GM21619 (cell line): ENCODE measurements around the gene ZMIZ1.

ENCODE experiments used
- ATAC-seq: cut with Tn5 transposase; IDR thresholded peaks from one replicate; pipeline ENCODE4 v1.9.1; 2021; ENCODE audit not compliant: unreplicated experiment

Gene ZMIZ1

DNA sequence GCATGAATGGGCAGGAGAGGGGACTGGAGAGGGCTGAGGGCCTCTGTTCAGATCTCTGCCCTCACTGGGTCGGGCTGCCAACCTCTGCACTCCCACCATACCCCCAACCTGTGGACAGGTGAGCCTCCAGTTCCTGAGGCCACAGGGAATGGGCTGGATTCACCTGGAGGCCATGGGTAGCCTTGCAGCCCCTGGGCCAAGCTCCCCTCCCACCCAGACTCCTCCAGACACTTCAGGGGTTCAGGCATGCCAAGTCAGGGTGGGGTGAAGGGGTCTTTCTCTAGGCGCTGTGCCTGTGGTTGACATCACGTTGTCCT lies 80.5 kb downstream of the ZMIZ1 start:
- ATAC-seq: no peak

DNA sequence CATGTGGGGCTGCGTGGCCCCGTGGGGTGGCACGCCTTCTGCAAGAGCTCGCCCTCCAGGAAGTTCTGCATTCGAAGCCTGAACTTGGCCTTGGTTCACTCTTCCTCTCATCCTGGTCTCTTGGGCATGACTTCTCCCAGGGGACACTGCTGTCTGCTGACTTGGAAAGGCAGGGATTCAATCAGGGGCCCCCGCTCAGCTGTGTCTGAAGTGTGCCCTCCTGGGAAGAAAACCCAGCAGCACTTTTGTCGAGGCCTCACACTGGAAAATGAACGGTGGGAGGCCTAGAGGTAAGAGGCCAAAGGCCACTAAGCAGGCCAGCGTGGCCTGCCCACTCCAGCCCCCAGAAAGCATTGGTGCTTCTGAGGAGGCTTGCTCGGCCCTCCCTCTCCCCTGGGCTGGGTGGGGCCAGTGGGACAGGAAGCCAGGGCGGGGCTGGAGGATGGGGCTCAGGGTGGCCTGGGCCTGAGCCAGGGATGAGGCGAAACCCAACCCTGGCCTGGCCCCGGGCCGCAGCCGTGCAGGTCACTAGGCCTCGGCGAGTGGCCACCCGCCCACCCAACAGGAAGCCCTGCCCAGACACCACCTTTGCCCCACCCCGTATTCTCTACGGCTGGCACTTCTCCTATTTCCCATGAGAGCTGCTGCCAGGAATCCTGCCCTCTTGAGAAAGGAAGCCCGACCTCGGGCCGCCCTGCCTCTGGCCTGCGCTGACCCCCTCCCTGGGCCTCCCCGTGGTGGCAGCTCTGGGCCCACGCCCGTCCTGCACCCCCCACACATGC lies 81.1 kb downstream of the ZMIZ1 start:
- ATAC-seq: peak; percentile 77

- ATAC-seq: no peak
Observed at GRCh38 chr10:79150444-79150754, 81.6 kb downstream of the ZMIZ1 start.

- ATAC-seq: no peak
Observed at GRCh38 chr10:79152423-79152817, 83.7 kb downstream of the ZMIZ1 start.

DNA sequence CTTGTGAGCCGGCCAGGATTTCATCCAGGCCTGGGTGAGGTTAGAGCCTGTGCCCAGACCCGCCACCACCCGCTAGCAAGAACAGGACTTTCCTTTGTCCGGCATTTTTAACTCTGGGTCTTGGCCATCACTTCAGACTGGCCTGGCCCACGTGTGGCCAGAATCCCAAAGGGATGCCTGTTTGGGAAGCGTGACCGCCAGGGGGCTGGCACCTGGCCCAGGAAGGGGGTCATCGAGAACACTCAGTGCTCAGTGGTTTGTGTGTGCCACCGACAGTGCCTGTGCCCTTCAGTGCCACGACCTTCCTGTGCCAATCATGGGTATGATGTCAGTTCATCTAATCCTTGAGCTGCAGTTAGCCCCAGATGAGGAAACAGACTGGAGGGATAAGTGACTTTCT lies 85.0 kb downstream of the ZMIZ1 start:
- ATAC-seq: no peak

- ATAC-seq: no peak
Observed at GRCh38 chr10:79155301-79156081, 86.7 kb downstream of the ZMIZ1 start.

GRCh38 chr10:79156334-79157274 lies 87.8 kb downstream of the ZMIZ1 start:
- no peak for ATAC-seq

- no peak for ATAC-seq
Observed at GRCh38 chr10:79158004-79158340, 89.2 kb downstream of the ZMIZ1 start.

GRCh38 chr10:79158402-79159097 lies 89.8 kb downstream of the ZMIZ1 start:
- no peak for ATAC-seq

DNA sequence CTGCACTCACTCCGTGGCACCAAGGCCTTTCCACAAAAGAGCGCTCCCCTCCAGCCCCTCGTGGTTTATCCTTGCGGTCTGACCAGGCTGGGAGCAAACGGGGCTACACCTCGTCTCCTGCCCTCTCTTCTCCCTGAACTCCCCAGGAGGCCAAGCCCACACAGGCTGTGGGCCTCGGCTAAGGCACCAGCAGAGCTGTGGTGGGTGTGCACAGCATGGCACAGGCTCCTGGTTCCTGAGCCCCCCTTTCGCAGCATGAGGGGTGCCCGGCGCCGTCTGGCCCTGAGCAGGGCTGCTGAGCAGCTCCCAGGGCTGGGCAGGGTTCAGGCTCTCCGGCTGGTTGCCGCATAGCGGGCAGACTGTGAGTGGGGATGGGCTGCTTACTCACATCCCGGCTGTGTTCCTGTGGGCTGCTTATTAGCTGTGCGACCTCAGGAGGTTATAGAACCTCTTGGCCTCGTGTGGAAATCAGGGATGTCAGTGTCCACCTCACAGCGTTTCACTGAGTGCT lies 90.4 kb downstream of the ZMIZ1 start:
- no peak for ATAC-seq

GRCh38 chr10:79159785-79160184 lies 91.0 kb downstream of the ZMIZ1 start:
- no peak for ATAC-seq

GRCh38 chr10:79160191-79160590 lies 91.4 kb downstream of the ZMIZ1 start:
- ATAC-seq: no peak

DNA sequence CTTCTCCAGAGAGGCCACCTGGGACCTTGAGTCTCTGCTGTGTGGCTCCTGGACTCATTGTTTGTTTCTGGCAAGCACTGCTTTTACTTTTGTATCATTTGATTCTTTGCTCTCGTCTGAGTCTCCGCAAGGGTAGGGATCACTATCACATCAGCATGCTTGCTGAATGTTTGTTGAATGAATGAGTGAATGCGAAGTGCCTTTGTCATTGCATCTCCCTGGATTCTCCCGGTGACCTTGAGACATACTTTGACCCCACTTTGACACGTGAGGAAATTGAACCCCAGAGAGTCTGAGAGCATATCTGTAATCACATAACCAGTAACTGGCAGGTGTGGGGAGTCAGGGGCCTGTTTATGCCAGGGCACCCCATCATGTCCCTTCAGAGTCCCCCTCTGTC lies 92.8 kb downstream of the ZMIZ1 start:
- ATAC-seq: no peak

- ATAC-seq: no peak
Observed at GRCh38 chr10:79162022-79162421, 93.3 kb downstream of the ZMIZ1 start.

- ATAC-seq: no peak
Observed at GRCh38 chr10:79162861-79163665, 94.3 kb downstream of the ZMIZ1 start.

DNA sequence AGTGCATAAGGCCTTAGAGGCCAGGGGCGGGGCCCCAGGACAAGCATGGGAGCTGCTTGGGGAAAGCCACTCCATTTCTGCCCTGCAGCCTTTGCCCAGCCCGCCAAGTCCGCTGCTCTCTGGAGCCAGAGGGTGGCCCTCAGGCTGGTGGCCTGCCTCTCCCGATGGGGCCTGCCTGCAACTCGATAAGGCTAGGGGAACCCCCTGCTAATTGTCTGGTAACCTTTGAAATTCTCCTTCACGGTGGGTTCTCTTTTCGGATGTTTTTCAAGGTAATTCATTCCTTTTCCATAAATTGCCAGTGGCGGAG lies 94.9 kb downstream of the ZMIZ1 start:
- no peak for ATAC-seq

DNA sequence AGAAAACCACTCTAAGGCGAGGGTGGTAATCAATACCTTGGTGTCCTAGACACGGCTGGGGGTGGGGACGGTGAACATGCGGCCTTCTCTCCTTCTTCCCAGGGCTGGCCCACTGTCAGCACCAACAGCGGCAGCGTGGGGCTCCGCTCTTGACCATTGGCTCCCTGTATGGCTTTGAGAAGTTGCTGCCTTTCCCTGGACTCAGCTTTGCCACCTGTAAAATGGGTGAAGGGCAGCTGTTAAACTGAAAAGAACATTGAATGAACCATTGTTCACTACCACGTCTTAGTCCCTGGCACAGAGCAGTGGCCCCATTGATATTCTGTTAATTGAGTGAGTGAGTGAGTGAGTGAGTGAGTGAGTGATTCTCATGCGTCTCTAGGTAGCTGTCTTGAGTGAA lies 95.3 kb downstream of the ZMIZ1 start:
- ATAC-seq: no peak

DNA sequence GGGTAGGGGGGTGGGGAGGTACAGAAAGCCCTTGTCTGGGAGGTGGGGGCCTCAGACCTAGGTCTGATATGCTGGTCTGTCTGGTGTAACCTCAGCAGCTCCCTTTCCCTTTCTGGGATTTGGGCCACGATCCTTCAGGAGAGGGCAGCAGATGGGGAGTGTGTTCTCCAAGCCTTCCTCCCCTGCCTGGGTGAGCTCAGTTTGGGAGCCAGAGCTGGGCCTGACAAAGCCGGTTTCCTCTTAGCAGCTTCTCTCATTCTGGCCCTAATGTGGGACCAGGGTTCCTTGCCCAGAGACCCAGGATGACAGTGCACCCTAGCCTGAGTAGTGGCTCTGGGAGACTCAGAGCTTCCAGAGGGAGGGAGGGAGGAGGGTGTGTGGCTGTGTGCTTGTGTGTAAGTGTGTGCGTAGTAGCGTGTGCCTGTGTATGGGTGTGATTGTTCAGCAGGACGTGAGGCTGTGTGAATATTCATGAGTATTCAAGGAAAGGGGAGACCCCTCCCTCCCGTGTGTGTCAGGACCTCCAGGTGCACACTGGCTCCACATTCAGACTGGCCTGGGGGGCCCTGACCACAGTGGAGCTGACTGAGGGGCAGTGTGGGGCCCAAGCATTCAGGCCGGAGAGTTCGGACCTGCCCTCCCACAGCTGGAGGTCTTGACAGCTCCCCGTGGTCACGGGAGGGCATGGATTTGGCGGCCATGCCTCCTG lies 96.5 kb downstream of the ZMIZ1 start:
- no peak for ATAC-seq

GRCh38 chr10:79166312-79166721 lies 97.6 kb downstream of the ZMIZ1 start:
- ATAC-seq: no peak

DNA sequence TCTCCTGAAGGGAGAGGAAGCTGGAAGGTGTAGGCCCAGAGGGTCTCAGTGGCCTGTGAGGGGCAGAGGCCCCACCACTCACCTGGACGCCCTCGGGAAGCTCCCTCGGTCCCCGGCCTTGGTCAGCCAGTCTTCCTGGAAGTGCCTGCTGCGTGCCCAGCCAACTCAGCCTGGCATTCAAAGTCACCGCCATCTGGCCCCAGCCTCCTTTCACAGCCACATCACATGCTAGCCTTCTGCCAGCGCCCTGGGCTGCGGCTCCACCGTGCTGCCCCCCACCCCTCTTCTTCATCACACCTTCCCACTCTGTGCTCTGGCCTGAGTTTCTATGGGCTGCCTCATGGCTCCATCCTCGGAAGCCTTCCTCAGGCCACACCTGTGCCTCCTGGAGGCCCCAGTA lies 98.0 kb downstream of the ZMIZ1 start:
- ATAC-seq: no peak
